ENCODE results near the gene ZNF609. TPM values are rescaled to one million over a fixed set of nuclear protein-coding genes. Genes with fewer than 3 reads are reported as not detected.
A peak's percentile ranks its signal among the peaks of the same experiment; 100 is the strongest.
"Not testable (repeated sequence)": the region's sequence is repeated elsewhere in the genome, so short reads cannot be mapped to it uniquely, and the experiment has no call there.

ZNF609 gene
- total RNA-seq, 5 donors from 2014 or later (not counting 1 experiment from before 2014, with no cell fraction given): 52.7 to 81.8 (median 59.3) TPM

DNA sequence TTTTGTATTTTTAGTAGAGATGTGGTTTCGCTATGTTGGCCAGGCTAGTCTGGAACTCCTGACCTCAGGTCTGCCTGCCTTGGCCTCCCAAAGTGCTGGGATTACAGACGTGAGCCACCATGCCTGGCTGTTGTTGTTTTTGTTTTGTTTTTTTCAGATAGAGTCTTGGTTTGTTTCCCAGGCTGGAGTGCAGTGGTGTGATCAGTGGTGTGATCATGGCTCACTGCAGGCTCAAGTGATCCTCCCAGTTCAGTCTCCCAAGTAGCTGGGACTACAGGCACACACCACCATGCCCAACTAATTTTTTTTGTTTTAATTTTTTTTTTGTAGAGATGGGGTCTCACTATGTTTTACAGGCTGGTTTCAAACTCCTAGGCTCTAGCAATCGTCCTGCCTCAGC lies 172.3 kb downstream of the ZNF609 start:
- POLR2A ChIA-PET; DNase-seq; H3K27me3 ChIP-seq (replicated peaks in 1 of 2; ENCODE audit: control insufficient read depth in 2 of 2, extremely low read depth in 1 of 2, insufficient read depth in 2 of 2, low read length in 1 of 2); H3K27me3 Mint-ChIP-seq; ATAC-seq (replicated peaks in 1 of 4); CTCF ChIA-PET; H3K9me3 ChIP-seq; H3K9me3 Mint-ChIP-seq; H3K4me3 ChIP-seq (ENCODE audit: control insufficient read depth in 1 of 2, extremely low read depth in 1 of 2, low read length in 1 of 2); H3K4me3 Mint-ChIP-seq; H3K36me3 ChIP-seq (ENCODE audit: control insufficient read depth in 2 of 2, extremely low read depth in 1 of 2, insufficient read depth in 1 of 2, low read length in 1 of 2): not testable (repeated sequence)
- Histone ChIP-seq H3K4me1 (ENCODE audit: control insufficient read depth in 1 of 2, extremely low read depth in 1 of 2, insufficient read depth in 2 of 2, low read length in 2 of 2) (peaks cover 40 to 56% of the 10 kb centered on the region in 2 experiments), H3K27ac (ENCODE audit: low read length) (peak overlapping the region; percentile 66)
- Mint-ChIP-seq H3K4me1 (peaks cover 64 to 79% (median 72%) of the 10 kb centered on the region in 3 donors), H3K27ac (peak overlapping the region in 1 of 2 donors; percentile 78), H3K36me3 (peaks cover 16% of the 10 kb centered on the region)
- WGBS (ENCODE audit: insufficient coverage): 100% methylated on average over 2 of the region's 3 CpGs

DNA sequence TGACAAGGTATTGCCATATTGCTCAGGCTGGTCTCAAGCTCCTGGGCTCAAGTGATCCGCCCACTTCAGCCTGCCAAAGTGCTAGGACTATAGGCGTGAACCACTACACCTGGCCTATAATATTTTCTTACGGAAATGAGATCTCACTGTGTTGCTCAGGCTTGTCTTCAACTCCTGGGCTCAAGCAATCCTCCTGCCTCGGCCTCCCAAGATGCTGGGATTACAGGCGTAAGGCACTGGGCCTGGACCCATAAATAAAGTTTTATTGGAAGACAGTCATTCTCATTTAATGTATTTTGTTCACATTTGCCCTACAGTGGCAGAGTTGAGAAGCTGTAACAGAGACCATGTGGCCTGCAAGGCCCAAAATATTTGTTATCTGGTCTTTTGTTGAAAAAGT lies 173.0 kb downstream of the ZNF609 start:
- H3K36me3 ChIP-seq (ENCODE audit: control insufficient read depth in 2 of 2, extremely low read depth in 1 of 2, insufficient read depth in 1 of 2, low read length in 1 of 2): peaks cover 0 to 2% of the 10 kb centered on the region in 2 donors
- peak overlapping the region; percentile 66 for H3K27ac ChIP-seq (ENCODE audit: low read length)
- ChIA-PET POLR2A (no interaction called here), CTCF (no interaction called here)
- peaks cover 40 to 49% of the 10 kb centered on the region in 2 experiments for H3K4me1 ChIP-seq (ENCODE audit: control insufficient read depth in 1 of 2, extremely low read depth in 1 of 2, insufficient read depth in 2 of 2, low read length in 2 of 2)
- WGBS (ENCODE audit: insufficient coverage): 94% methylated on average over 3 of the region's 5 CpGs
- Mint-ChIP-seq H3K4me3 (peak overlapping the region in 1 of 3 donors; percentile 71), H3K36me3 (peaks cover 22% of the 10 kb centered on the region), H3K27me3 (no peaks in the 10 kb centered on the region), H3K27ac (peak overlapping the region; percentile 77 to 78), H3K4me1 (peaks cover 64 to 78% (median 75%) of the 10 kb centered on the region in 3 donors), H3K9me3 (peaks cover 0 to 6% (median 3%) of the 10 kb centered on the region in 3 donors)
- peaks cover 3% of the 10 kb centered on the region for H3K9me3 ChIP-seq
- no peaks in the 10 kb centered on the region for H3K27me3 ChIP-seq (replicated peaks in 1 of 2; ENCODE audit: control insufficient read depth in 2 of 2, extremely low read depth in 1 of 2, insufficient read depth in 2 of 2, low read length in 1 of 2)
- no peak for ATAC-seq (replicated peaks in 1 of 4)
- H3K4me3 ChIP-seq (ENCODE audit: control insufficient read depth in 1 of 2, extremely low read depth in 1 of 2, low read length in 1 of 2): no peak overlapping the region
- no peak for DNase-seq

DNA sequence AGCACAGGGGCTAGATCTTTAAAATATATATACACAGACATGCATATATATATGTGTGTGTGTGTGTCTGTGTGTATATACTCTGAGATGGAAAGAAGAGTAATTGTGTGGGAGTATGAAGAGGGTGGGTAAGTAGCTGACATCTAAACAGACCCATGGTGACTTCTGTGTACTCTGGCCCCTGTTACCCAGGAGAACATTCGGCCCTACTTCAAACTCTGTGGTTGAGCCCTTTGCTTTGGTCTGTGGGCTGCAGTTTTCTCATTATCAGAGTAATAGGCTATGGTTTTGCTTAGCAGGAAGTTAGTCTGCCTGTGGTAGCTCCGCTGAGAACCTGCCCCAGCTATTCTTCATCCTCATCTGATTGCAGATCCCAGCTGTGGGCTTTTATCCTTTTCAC lies 173.6 kb downstream of the ZNF609 start:
- Histone ChIP-seq H3K27me3 (replicated peaks in 1 of 2; ENCODE audit: control insufficient read depth in 2 of 2, extremely low read depth in 1 of 2, insufficient read depth in 2 of 2, low read length in 1 of 2) (no peaks in the 10 kb centered on the region), H3K36me3 (ENCODE audit: control insufficient read depth in 2 of 2, extremely low read depth in 1 of 2, insufficient read depth in 1 of 2, low read length in 1 of 2) (peaks cover 0 to 2% of the 10 kb centered on the region in 2 donors), H3K4me3 (ENCODE audit: control insufficient read depth in 1 of 2, extremely low read depth in 1 of 2, low read length in 1 of 2) (peak overlapping the region in 1 of 2 donors; percentile 17), H3K4me1 (ENCODE audit: control insufficient read depth in 1 of 2, extremely low read depth in 1 of 2, insufficient read depth in 2 of 2, low read length in 2 of 2) (peaks cover 38 to 48% of the 10 kb centered on the region in 2 experiments), H3K9me3 (peaks cover 3% of the 10 kb centered on the region), H3K27ac (ENCODE audit: low read length) (peak overlapping the region; percentile 66)
- H3K27me3 Mint-ChIP-seq: no peaks in the 10 kb centered on the region
- peak overlapping the region; percentile 74 to 80 for H3K27ac Mint-ChIP-seq
- H3K4me3 Mint-ChIP-seq: peak overlapping the region; percentile 22 to 71 (median 57)
- H3K9me3 Mint-ChIP-seq: peaks cover 0 to 6% (median 3%) of the 10 kb centered on the region in 3 donors
- whole genome bisulfite sequencing (ENCODE audit: insufficient coverage): no CpG with 5 or more reads among the region's 2 CpGs
- ChIA-PET POLR2A (interaction anchor here (0.6 to 1.0 kb wide), 2 partner anchors 17 to 40 kb away, joined by 3 to 6 read pairs; no protein-coding TSS in a partner anchor), CTCF (interaction anchor here (0.5 to 1.8 kb wide), 5 partner anchors 11 to 862 kb away, joined by 3 to 10 read pairs (median 4); no protein-coding TSS in a partner anchor)
- peaks cover 59 to 75% (median 73%) of the 10 kb centered on the region in 3 donors for H3K4me1 Mint-ChIP-seq
- ATAC-seq (replicated peaks in 1 of 4): peak; percentile 81 to 93 (median 88)
- DNase-seq: peak in 32 of 35 experiments; percentile 8 to 64 (median 25)
- peaks cover 22% of the 10 kb centered on the region for H3K36me3 Mint-ChIP-seq

DNA sequence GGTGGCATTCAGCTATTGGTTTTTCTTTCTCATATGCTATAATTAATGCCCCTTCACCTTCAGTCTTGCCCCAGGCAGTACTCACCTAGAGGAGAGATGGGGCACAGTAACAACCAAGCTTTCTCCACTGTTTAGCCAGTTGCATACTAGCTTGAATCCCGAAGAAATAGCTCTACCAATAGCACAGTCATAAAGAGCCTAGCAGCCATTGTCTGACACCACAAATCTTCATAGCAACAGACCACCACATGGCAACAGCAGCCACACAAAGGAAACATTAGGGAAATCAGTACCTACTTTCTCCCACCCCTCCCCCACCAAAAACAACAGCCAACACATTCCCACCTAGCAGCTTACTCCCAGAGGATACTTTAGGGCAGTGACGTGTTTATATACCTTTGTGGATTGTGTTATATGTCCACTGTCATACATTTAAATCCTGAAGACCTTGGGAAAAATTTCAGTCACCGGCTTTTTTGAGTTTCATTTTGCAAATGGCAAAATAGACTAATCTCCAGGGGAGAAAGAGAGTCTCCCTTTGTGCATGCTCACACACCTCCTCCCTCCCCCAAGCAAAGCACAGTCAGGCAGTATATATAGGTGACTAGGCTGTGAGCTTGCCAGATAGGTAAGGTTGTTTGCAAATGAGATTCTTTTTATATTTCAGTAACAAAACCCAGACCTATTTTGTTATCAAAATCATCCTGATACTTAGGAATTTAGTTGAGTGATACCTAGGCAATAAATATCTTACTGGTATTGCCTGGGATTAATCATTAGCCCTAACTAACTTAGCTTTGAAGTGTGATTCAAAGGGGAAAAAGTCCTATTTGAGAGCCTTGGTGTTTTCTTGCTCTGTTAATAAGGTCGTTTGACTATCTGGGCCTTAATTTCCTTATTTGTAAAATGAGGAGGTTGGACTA lies 174.5 kb downstream of the ZNF609 start:
- Mint-ChIP-seq H3K9me3 (peaks cover 0 to 6% (median 3%) of the 10 kb centered on the region in 3 donors), H3K36me3 (peaks cover 28% of the 10 kb centered on the region), H3K4me1 (peaks cover 60 to 76% (median 73%) of the 10 kb centered on the region in 3 donors), H3K27ac (peak overlapping the region; percentile 74 to 80), H3K27me3 (no peaks in the 10 kb centered on the region), H3K4me3 (peak overlapping the region; percentile 22 to 71 (median 57))
- peaks cover 0 to 2% of the 10 kb centered on the region in 2 donors for H3K36me3 ChIP-seq (ENCODE audit: control insufficient read depth in 2 of 2, extremely low read depth in 1 of 2, insufficient read depth in 1 of 2, low read length in 1 of 2)
- H3K27me3 ChIP-seq (replicated peaks in 1 of 2; ENCODE audit: control insufficient read depth in 2 of 2, extremely low read depth in 1 of 2, insufficient read depth in 2 of 2, low read length in 1 of 2): no peaks in the 10 kb centered on the region
- H3K27ac ChIP-seq (ENCODE audit: low read length): peak overlapping the region; percentile 66
- ChIA-PET POLR2A (interaction anchor here (0.5 to 1.0 kb wide), 6 partner anchors 8 to 210 kb away, joined by 3 to 6 read pairs (median 3); no protein-coding TSS in a partner anchor), CTCF (interaction anchor here (0.5 to 1.8 kb wide), 7 partner anchors 10 to 863 kb away, joined by 3 to 12 read pairs (median 4); no protein-coding TSS in a partner anchor)
- ATAC-seq (replicated peaks in 1 of 4) (peak in 2 of 4 experiments; percentile 38 to 73), DNase-seq (peak in 19 of 35 experiments; percentile 6 to 56 (median 14))
- peaks cover 38 to 52% of the 10 kb centered on the region in 2 experiments for H3K4me1 ChIP-seq (ENCODE audit: control insufficient read depth in 1 of 2, extremely low read depth in 1 of 2, insufficient read depth in 2 of 2, low read length in 2 of 2)
- peaks cover 3% of the 10 kb centered on the region for H3K9me3 ChIP-seq
- H3K4me3 ChIP-seq (ENCODE audit: control insufficient read depth in 1 of 2, extremely low read depth in 1 of 2, low read length in 1 of 2): peak overlapping the region in 1 of 2 donors; percentile 17
- WGBS (ENCODE audit: insufficient coverage): 13% methylated on average over 1 of the region's 4 CpGs

DNA sequence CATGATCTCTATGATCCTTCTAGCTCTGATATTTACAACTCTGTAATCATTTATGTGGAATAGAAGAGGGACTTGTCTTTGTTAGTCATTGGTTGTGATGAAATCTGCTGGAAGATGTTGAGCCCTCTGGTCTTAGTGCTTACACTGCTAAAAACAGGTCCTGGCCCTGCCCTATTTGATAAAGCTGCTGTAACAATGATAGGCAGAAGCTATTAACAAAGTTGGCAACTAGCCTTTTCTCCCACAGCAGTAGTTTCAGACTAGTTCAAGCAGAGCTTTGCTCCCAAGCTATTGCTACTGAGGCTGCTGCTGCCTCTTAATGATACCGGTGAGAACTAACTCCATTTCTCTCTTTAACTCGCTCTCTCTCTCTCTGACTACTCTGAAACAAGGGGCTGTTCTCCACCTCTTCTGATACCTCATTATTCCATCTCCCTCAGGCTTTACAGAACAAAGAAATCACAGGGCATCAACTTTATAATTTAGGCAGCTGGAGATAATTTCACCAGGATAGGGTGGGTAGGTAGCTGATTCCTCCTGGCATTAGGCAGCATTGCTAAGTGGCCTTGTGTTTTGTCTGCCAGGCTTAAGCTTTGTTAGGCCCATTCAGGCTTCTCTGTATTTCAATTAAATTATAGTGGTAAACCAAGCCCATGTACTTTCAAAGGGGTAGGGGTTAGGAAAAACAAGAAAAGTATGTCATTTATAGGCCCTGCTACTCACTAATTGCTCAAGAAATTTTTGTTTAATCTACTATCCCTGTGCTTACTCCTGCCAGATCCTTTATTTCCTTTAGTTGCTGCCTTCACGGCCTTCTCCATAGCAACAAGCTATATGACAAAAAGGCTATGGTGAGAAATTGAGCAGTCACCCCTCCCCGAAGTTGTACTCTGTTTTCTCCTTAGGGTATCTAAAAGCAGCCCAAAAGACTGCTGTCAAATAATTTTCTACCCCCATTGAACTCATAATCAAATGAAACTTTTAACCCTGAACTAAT lies 175.4 kb downstream of the ZNF609 start:
- Histone ChIP-seq H3K36me3 (ENCODE audit: control insufficient read depth in 2 of 2, extremely low read depth in 1 of 2, insufficient read depth in 1 of 2, low read length in 1 of 2) (peaks cover 0 to 2% of the 10 kb centered on the region in 2 donors), H3K9me3 (peaks cover 3% of the 10 kb centered on the region), H3K27me3 (replicated peaks in 1 of 2; ENCODE audit: control insufficient read depth in 2 of 2, extremely low read depth in 1 of 2, insufficient read depth in 2 of 2, low read length in 1 of 2) (no peaks in the 10 kb centered on the region), H3K27ac (ENCODE audit: low read length) (peak overlapping the region; percentile 66), H3K4me1 (ENCODE audit: control insufficient read depth in 1 of 2, extremely low read depth in 1 of 2, insufficient read depth in 2 of 2, low read length in 2 of 2) (peaks cover 45 to 59% of the 10 kb centered on the region in 2 experiments), H3K4me3 (ENCODE audit: control insufficient read depth in 1 of 2, extremely low read depth in 1 of 2, low read length in 1 of 2) (no peak overlapping the region)
- H3K27ac Mint-ChIP-seq: peak overlapping the region; percentile 74 to 80
- peak overlapping the region in 2 of 3 donors; percentile 22 to 71 for H3K4me3 Mint-ChIP-seq
- ChIA-PET CTCF (interaction anchor here (0.5 to 1.8 kb wide), 4 partner anchors 9 to 109 kb away, joined by 3 to 12 read pairs (median 6); no protein-coding TSS in a partner anchor), POLR2A (interaction anchor here (0.5 to 1.0 kb wide), 5 partner anchors 11 to 211 kb away, joined by 3 to 4 read pairs (median 3); no protein-coding TSS in a partner anchor)
- H3K4me1 Mint-ChIP-seq: peaks cover 60 to 78% (median 76%) of the 10 kb centered on the region in 3 donors
- peaks cover 0 to 6% (median 3%) of the 10 kb centered on the region in 3 donors for H3K9me3 Mint-ChIP-seq
- 67% methylated on average over 1 of the region's 4 CpGs for WGBS (ENCODE audit: insufficient coverage)
- DNase-seq (no peak), ATAC-seq (replicated peaks in 1 of 4) (no peak)
- no peaks in the 10 kb centered on the region for H3K27me3 Mint-ChIP-seq
- peaks cover 28% of the 10 kb centered on the region for H3K36me3 Mint-ChIP-seq
